ENCODE results near the gene EEF1G.

Gene EEF1G

GRCh38 chr11:62556108-62556874 is 17.4 kb downstream of the EEF1G start (continued):
- peak; percentile 50 for TF ChIP-seq ZNF398 (tag by site-specific recombination; IDR thresholded peaks at IDR 0.05)
- no peak for TF ChIP-seq ZNF239 (tag by site-specific recombination; IDR thresholded peaks at IDR 0.05)
- TF ChIP-seq PATZ1 (tag by site-specific recombination; IDR thresholded peaks at IDR 0.05): peak; percentile 93
- TF ChIP-seq ZNF692 (tag by site-specific recombination; IDR thresholded peaks at IDR 0.05): peak; percentile 47; the same call in 1 of the 2 replicates
- TF ChIP-seq ZNF394 (tag by site-specific recombination; IDR thresholded peaks at IDR 0.05; ENCODE audit: borderline replicate concordance): peak; percentile 23; the same call in 1 of the 2 replicates
- no peak for TF ChIP-seq ZNF555 (tag by site-specific recombination; conservative IDR thresholded peaks at IDR 0.05)
- TF ChIP-seq ZBTB48 (tag by site-specific recombination; IDR thresholded peaks at IDR 0.05): peak; percentile 84
- peak; percentile 47; the same call in 1 of the 2 replicates for TF ChIP-seq ZNF629 (tag by site-specific recombination; IDR thresholded peaks at IDR 0.05)
- no peak for TF ChIP-seq MYNN (tag by site-specific recombination; IDR thresholded peaks at IDR 0.05; ENCODE audit: borderline replicate concordance)
- peak; percentile 88 for TF ChIP-seq GLIS2 (tag by site-specific recombination; IDR thresholded peaks at IDR 0.05)
- no peak for TF ChIP-seq ZFP37 (tag by site-specific recombination; IDR thresholded peaks at IDR 0.05)
- peak; percentile 46; the same call in 1 of the 2 replicates for TF ChIP-seq ZNF24 (tag by site-specific recombination; IDR thresholded peaks at IDR 0.05)
- TF ChIP-seq ZNF324 (tag by site-specific recombination; IDR thresholded peaks at IDR 0.05): 0 out of 2 replicates have a peak, but pooled peaks have one; percentile 18

- Histone ChIP-seq H3K4me3 (ENCODE audit: low read depth, low read length) (no peak overlapping the region), H3K36me3 (ENCODE audit: control insufficient read depth in 2 of 2, insufficient read depth in 1 of 2, low read length in 2 of 2) (peaks cover 9 to 43% of the 10 kb centered on the region in 2 experiments; a peak in 2 of 3 replicates)
- CTCF ChIA-PET: interaction anchor here (0.6 to 1.6 kb wide), 6 partner anchors 11 to 233 kb away, joined by 3 to 10 read pairs (median 5); no protein-coding TSS in a partner anchor
These were observed 18.1 kb downstream of the EEF1G start for GRCh38 chr11:62555464-62556107.

More at GRCh38 chr11:62555464-62556107, 18.1 kb downstream of the EEF1G start:
- no peaks in the 10 kb centered on the region for H3K9me3 ChIP-seq (ENCODE audit: control insufficient read depth, insufficient read depth, low read depth, low read length)
- peaks cover 6% of the 10 kb centered on the region; the same call in 1 of the 2 replicates for H3K4me1 ChIP-seq (ENCODE audit: control insufficient read depth, insufficient read depth, low read length)
- TF ChIP-seq ZNF677 (tag by site-specific recombination; IDR thresholded peaks at IDR 0.05) (no peak), WT1 (tag by site-specific recombination; IDR thresholded peaks at IDR 0.05) (peak; percentile 29), KLF10 (tag by site-specific recombination; IDR thresholded peaks at IDR 0.05) (0 out of 2 replicates have a peak, but pooled peaks have one; percentile 4), ZBTB6 (tag by site-specific recombination; IDR thresholded peaks at IDR 0.05) (peak; percentile 39; the same call in 1 of the 2 replicates)
- POLR2A ChIA-PET: interaction anchor here (0.7 to 5.7 kb wide), 6 partner anchors 9 to 131 kb away, joined by 3 to 53 read pairs (median 4); partner anchors contain the start of genes AHNAK, EEF1G and TUT1
- no peak overlapping the region for H3K27ac ChIP-seq (ENCODE audit: extremely low read depth, low read depth, low read length)
